A673 (cell line): ENCODE measurements around the gene UNC5A. TPM values are rescaled to one million over a fixed set of nuclear protein-coding genes. Genes with fewer than 3 reads are reported as not detected.

Source experiments
- BruUV-seq: library from RNA; stranded (reverse); fragments of 400-500 nt; replicated peaks from 2 replicates; lab custom pipeline; 2021; lab: Mats Ljungman, UMichigan
- CTCF ChIA-PET: fragments of 300-600 bp; sonication (Branson Sonifier 250); formaldehyde crosslinking; loops from one replicate; lab custom pipeline; 2022; ENCODE audit warnings: antibody characterized with exemption; lab: Charles Lee
- POLR2A ChIA-PET: fragments of 300-600 bp; sonication (Branson Sonifier 250); formaldehyde crosslinking; loops from one replicate; lab custom pipeline; 2022; ENCODE audit warnings: antibody characterized with exemption; ENCODE audit not compliant: low non-redundant PET; lab: Charles Lee
- DNase-seq: peaks from one replicate; pipeline ENCODE4 v3.0.0-alpha.2; 2015; ENCODE audit warnings: low spot score
- H3K27ac ChIP-seq: fragments of 200-600 bp; sonication (generic); 2 replicates; pipeline ENCODE4 v1.5.1; 2016; ENCODE audit warnings: mixed run types, low read depth, mild to moderate bottlenecking, mixed read lengths, antibody characterized with exemption, low read length; ENCODE audit not compliant: poor library complexity, severe bottlenecking
- H3K27me3 ChIP-seq: fragments of 200-600 bp; sonication (generic); replicated peaks from 2 replicates; pipeline ENCODE4 v1.6.1; 2017; ENCODE audit warnings: mixed run types, low read depth, mild to moderate bottlenecking, mixed read lengths, antibody characterized with exemption, low read length; ENCODE audit not compliant: insufficient read depth, poor library complexity
- H3K36me3 ChIP-seq: fragments of 200-600 bp; sonication (generic); 2 replicates; pipeline ENCODE4 v1.6.1; 2016; ENCODE audit warnings: mixed run types, mild to moderate bottlenecking, mixed read lengths, antibody characterized with exemption, low read length; ENCODE audit not compliant: insufficient read depth, poor library complexity, severe bottlenecking
- H3K4me1 ChIP-seq: fragments of 200-600 bp; sonication (generic); 2 replicates; pipeline ENCODE4 v1.6.1; 2017; ENCODE audit warnings: mixed run types, mild to moderate bottlenecking, mixed read lengths, antibody characterized with exemption, low read length; ENCODE audit not compliant: insufficient read depth, poor library complexity, severe bottlenecking
- H3K4me3 ChIP-seq: fragments of 200-600 bp; sonication (generic); 2 replicates; pipeline ENCODE4 v1.5.1; 2016; ENCODE audit warnings: low read depth, mixed run types, mild to moderate bottlenecking, mixed read lengths, low read length; ENCODE audit not compliant: poor library complexity, severe bottlenecking
- H3K9me3 ChIP-seq: fragments of 200-600 bp; sonication (generic); 2 replicates; pipeline ENCODE4 v1.6.1; 2016; ENCODE audit warnings: mixed run types, low read depth, mild to moderate bottlenecking, mixed read lengths, antibody characterized with exemption, low read length; ENCODE audit not compliant: poor library complexity, severe bottlenecking
- EZH2 ChIP-seq: fragments of 200-600 bp; sonication (generic); IDR thresholded peaks from 2 replicates; pipeline ENCODE4 v1.6.1; 2017; ENCODE audit warnings: borderline replicate concordance, low read depth, mild to moderate bottlenecking, mixed read lengths, antibody characterized with exemption, low read length; ENCODE audit not compliant: poor library complexity, severe bottlenecking
- intact Hi-C: fragments of 100-400 bp; cut with micrococcal nuclease; formaldehyde crosslinking; loops from one replicate; pipeline ENCODE4 v1.10.0; 2022; ENCODE audit not compliant: unreplicated experiment
- total RNA-seq: library from RNA; stranded (reverse); gene quantifications from 2 replicates; pipeline ENCODE4 v1.2.3, GENCODE V29; 2021
- TF ChIP-seq, protein P1 (sequence below): fragments of 300-800, 200-600 bp; sonication (generic); conservative IDR thresholded peaks from 2 replicates; pipeline ENCODE4 v1.5.1; 2017; ENCODE audit warnings: low read depth, mild to moderate bottlenecking, antibody characterized with exemption, low read length, moderate library complexity, mixed read lengths

UNC5A gene
- total RNA-seq, 1 experiment from 2014 or later = 7.5 TPM

DNA sequence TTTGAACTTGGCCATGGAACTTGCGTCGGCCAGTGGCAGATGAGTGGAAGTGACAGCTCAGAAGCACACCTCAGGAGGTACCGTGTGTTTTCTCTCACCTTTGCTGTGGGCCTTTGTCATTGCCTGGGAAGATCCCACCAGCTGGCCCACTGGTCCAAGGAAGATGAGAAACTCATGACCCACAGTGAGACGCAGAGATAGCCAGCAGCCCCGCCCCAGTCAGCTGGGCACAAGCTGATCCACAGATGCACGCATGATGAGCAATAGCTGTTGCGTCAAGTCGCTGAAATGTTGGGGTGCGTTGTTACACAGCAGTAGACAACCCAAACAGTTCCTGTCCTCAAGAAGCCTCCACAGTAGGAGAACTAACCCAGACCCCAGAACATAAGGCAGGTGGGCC is 30.8 kb upstream of the UNC5A start:
- Histone ChIP-seq H3K4me1 (no peaks in the 10 kb centered on the region), H3K36me3 (no peaks in the 10 kb centered on the region), H3K27me3 (no peaks in the 10 kb centered on the region), H3K4me3 (no peak overlapping the region), H3K27ac (no peak overlapping the region), H3K9me3 (no peaks in the 10 kb centered on the region)
- intact Hi-C loops = no loop called here
- BruUV-seq = no TSS peak
- no peak for DNase-seq
- CTCF ChIA-PET = no interaction called here
- POLR2A ChIA-PET = no interaction called here
- TF ChIP-seq, protein P1, sequence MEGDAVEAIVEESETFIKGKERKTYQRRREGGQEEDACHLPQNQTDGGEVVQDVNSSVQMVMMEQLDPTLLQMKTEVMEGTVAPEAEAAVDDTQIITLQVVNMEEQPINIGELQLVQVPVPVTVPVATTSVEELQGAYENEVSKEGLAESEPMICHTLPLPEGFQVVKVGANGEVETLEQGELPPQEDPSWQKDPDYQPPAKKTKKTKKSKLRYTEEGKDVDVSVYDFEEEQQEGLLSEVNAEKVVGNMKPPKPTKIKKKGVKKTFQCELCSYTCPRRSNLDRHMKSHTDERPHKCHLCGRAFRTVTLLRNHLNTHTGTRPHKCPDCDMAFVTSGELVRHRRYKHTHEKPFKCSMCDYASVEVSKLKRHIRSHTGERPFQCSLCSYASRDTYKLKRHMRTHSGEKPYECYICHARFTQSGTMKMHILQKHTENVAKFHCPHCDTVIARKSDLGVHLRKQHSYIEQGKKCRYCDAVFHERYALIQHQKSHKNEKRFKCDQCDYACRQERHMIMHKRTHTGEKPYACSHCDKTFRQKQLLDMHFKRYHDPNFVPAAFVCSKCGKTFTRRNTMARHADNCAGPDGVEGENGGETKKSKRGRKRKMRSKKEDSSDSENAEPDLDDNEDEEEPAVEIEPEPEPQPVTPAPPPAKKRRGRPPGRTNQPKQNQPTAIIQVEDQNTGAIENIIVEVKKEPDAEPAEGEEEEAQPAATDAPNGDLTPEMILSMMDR = no peak
- TF ChIP-seq EZH2 = no peak

DNA sequence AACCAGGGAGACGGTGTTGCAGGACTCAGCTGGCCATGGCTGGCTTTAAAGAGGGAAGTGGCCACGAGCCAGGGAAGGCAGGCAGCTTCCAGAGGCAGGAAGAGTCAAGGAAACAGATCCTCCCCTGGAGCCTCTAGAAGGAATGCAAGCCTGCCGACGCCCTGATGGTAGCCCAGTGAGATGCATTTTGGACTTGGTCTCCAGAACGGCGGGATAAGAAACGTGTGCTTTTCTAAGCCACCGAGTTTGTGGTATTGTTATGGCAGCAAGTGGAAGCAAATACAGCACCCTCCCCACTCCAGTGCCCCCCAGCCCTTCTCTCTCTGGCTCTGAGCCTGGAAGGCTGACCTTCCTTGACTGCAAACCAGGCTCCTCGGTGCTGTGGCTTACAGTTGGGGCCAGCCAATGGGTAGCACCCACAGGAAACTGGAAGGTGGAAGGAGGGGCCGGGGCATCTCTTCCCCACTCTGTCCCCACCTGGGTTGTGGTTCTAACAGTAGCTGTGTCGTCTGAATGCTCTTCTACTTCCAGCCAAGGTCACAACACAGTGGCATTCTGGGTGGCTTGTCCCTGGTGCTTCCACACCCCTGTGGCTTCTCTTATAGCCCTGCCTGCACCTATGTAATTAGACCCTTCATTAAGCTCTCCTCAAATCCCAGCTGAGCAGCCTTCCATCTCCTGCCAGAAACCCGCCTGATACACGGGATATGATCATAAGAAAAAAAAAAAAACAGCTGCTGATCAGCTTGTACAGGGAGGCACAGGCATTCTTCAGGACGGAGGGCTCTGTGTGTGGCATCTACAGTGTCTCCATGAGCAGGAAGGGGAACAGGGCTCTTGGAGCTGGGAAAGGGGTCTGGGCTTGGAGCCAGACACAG is 29.9 kb upstream of the UNC5A start:
- Histone ChIP-seq H3K4me3 (no peak overlapping the region), H3K9me3 (no peaks in the 10 kb centered on the region), H3K36me3 (no peaks in the 10 kb centered on the region), H3K27ac (no peak overlapping the region), H3K27me3 (no peaks in the 10 kb centered on the region), H3K4me1 (no peaks in the 10 kb centered on the region)
- CTCF ChIA-PET = no interaction called here
- TF ChIP-seq, protein P1 = no peak
- TF ChIP-seq EZH2 = no peak
- no TSS peak for BruUV-seq
- POLR2A ChIA-PET = no interaction called here
- intact Hi-C loops = no loop called here
- DNase-seq = no peak

DNA sequence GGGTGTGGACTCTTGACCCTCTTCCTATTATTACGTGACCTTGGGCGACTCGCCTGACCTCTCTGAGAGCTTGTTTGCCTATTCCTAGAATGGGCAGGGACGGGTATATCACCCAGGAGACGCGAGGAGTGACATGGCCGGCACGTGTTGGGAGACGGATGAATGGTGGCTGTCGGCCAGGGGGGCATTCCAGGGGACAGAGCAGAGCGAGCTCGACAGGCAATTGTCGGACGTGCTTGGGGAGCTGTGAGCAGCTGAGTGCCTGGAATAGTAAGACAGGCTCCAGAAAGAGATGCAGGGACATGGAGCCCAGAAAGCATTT is 29.3 kb upstream of the UNC5A start:
- no peak for DNase-seq
- BruUV-seq = no TSS peak

More for the DNA sequence above, 29.3 kb upstream of the UNC5A start:
- H3K36me3 ChIP-seq = no peaks in the 10 kb centered on the region
- intact Hi-C loops = no loop called here
- no peaks in the 10 kb centered on the region for H3K27me3 ChIP-seq
- no peak overlapping the region for H3K4me3 ChIP-seq
- no peaks in the 10 kb centered on the region for H3K9me3 ChIP-seq
- no peaks in the 10 kb centered on the region for H3K4me1 ChIP-seq
- no peak for TF ChIP-seq EZH2
- TF ChIP-seq, protein P1 = no peak
- CTCF ChIA-PET = no interaction called here
- no peak overlapping the region for H3K27ac ChIP-seq
- POLR2A ChIA-PET = no interaction called here
